Activated T-cell treated with anti-CD3 and anti-CD28 coated beads for 48 hours (primary cell): ENCODE data around the gene CCDC169.

ENCODE experiments used
- DNase-seq: peaks from one replicate; pipeline ENCODE4 v3.0.0-alpha.2; 2020; ENCODE audit warnings: low read depth

The CCDC169 gene

GRCh38 chr13:36242761-36243160 lies 54.9 kb downstream of the CCDC169 start:
- DNase-seq = no peak

- no peak for DNase-seq
Measured at GRCh38 chr13:36231236-36231635, 66.4 kb downstream of the CCDC169 start.

GRCh38 chr13:36224730-36225129 lies 72.9 kb downstream of the CCDC169 start:
- DNase-seq = no peak

GRCh38 chr13:36219883-36220282 lies 77.7 kb downstream of the CCDC169 start:
- no peak for DNase-seq

GRCh38 chr13:36217456-36217855 lies 80.2 kb downstream of the CCDC169 start:
- DNase-seq = no peak

- DNase-seq = no peak
Measured at GRCh38 chr13:36214163-36214921, 83.3 kb downstream of the CCDC169 start, which contains the start of gene SOHLH2. SOHLH2 (minus strand) TSS chr13:36214556; CDS start chr13:36214526, 30 bp downstream.

GRCh38 chr13:36212789-36213188 lies 84.8 kb downstream of the CCDC169 start:
- no peak for DNase-seq

- DNase-seq = no peak
Measured at GRCh38 chr13:36211567-36211966, 86.0 kb downstream of the CCDC169 start.

GRCh38 chr13:36210738-36211137 lies 86.9 kb downstream of the CCDC169 start:
- no peak for DNase-seq

- no peak for DNase-seq
Measured at GRCh38 chr13:36207672-36208071, 89.9 kb downstream of the CCDC169 start.

GRCh38 chr13:36193151-36193855 lies 104.3 kb downstream of the CCDC169 start:
- no peak for DNase-seq

- no peak for DNase-seq
Measured at GRCh38 chr13:36192166-36192565, 105.4 kb downstream of the CCDC169 start.

- no peak for DNase-seq
Measured at GRCh38 chr13:36190771-36191170, 106.8 kb downstream of the CCDC169 start.

- DNase-seq = no peak
Measured at GRCh38 chr13:36188441-36188840, 109.2 kb downstream of the CCDC169 start.

- no peak for DNase-seq
Measured at GRCh38 chr13:36183901-36184300, 113.7 kb downstream of the CCDC169 start.
